Bronchial epithelial cell (primary cell): ENCODE data around the gene SOBP. TPM values are rescaled to one million over a fixed set of nuclear protein-coding genes. Genes with fewer than 3 reads are reported as not detected.
A peak's percentile ranks its signal among the peaks of the same experiment; 100 is the strongest.

ENCODE experiments used
- DNase-seq: peaks from one replicate; pipeline ENCODE4 v3.0.0-alpha.2; 2010; ENCODE audit warnings: low read depth
- FAIRE-seq: peaks from 2 replicates; lab custom pipeline; 2011; peaks lifted over from hg19 to GRCh38; lab: Jason Lieb, UNC
- H3K27me3 ChIP-seq: 2 replicates; pipeline ENCODE4 v1.5.1; 2011; ENCODE audit warnings: low read length; ENCODE audit not compliant: control insufficient read depth, insufficient read depth
- H3K36me3 ChIP-seq: 2 replicates; pipeline ENCODE4 v1.5.1; 2011; ENCODE audit warnings: low read length; ENCODE audit not compliant: control insufficient read depth, insufficient read depth
- H3K4me3 ChIP-seq: 2 replicates; pipeline ENCODE4 v1.5.1; 2011; ENCODE audit warnings: mild to moderate bottlenecking, low read depth, low read length, control low read depth
- CTCF ChIP-seq: IDR thresholded peaks from 2 replicates; pipeline ENCODE4 v1.5.1; 2011; ENCODE audit warnings: mild to moderate bottlenecking, moderate library complexity, low read length, control low read depth, inconsistent platforms; ENCODE audit not compliant: insufficient read depth, severe bottlenecking
- total RNA-seq: library from RNA; depleted of rRNA; stranded (reverse); fragments of >200 nt; gene quantifications from 2 replicates; pipeline ENCODE4 v1.2.1, GENCODE V29; 2014

SOBP gene
- total RNA-seq, 1 donor from 2014 or later, result 0.26 TPM

- TF ChIP-seq CTCF, result no peak
- no peaks in the 10 kb centered on the region for H3K36me3 ChIP-seq
- H3K4me3 ChIP-seq, result no peak overlapping the region
- DNase-seq (no peak), FAIRE-seq (no peak)
- H3K27me3 ChIP-seq, result no peaks in the 10 kb centered on the region
Observed at GRCh38 chr6:107485157-107485556, 4.8 kb upstream of the SOBP start.

GRCh38 chr6:107488174-107488874 lies 1.6 kb upstream of the SOBP start:
- Histone ChIP-seq H3K27me3 (no peaks in the 10 kb centered on the region), H3K36me3 (no peaks in the 10 kb centered on the region), H3K4me3 (peak overlapping the region; percentile 44)
- DNase-seq (no peak), FAIRE-seq (no peak)
- TF ChIP-seq CTCF, result no peak

GRCh38 chr6:107488875-107489635 lies 862 bp upstream of the SOBP start:
- Histone ChIP-seq H3K27me3 (no peaks in the 10 kb centered on the region), H3K4me3 (peak overlapping the region; percentile 44), H3K36me3 (no peaks in the 10 kb centered on the region)
- no peak for FAIRE-seq
- no peak for TF ChIP-seq CTCF
- no peak for DNase-seq

GRCh38 chr6:107490566-107491137 lies 735 bp downstream of the SOBP start:
- Histone ChIP-seq H3K4me3 (peak overlapping the region; percentile 44), H3K27me3 (no peaks in the 10 kb centered on the region), H3K36me3 (no peaks in the 10 kb centered on the region)
- no peak for DNase-seq
- TF ChIP-seq CTCF, result no peak
- FAIRE-seq, result no peak

- TF ChIP-seq CTCF, result no peak
Observed at GRCh38 chr6:107491138-107491609, 1.3 kb downstream of the SOBP start.

More at GRCh38 chr6:107491138-107491609, 1.3 kb downstream of the SOBP start:
- Histone ChIP-seq H3K36me3 (no peaks in the 10 kb centered on the region), H3K27me3 (no peaks in the 10 kb centered on the region), H3K4me3 (peak overlapping the region; percentile 44)
- FAIRE-seq (no peak), DNase-seq (no peak)
